Measurements from ENCODE around the gene ELF5. TPM values are rescaled to one million over a fixed set of nuclear protein-coding genes. Genes with fewer than 3 reads are reported as not detected.

Gene ELF5
- total RNA-seq, 1 donor from 2014 or later, result not detected

DNA sequence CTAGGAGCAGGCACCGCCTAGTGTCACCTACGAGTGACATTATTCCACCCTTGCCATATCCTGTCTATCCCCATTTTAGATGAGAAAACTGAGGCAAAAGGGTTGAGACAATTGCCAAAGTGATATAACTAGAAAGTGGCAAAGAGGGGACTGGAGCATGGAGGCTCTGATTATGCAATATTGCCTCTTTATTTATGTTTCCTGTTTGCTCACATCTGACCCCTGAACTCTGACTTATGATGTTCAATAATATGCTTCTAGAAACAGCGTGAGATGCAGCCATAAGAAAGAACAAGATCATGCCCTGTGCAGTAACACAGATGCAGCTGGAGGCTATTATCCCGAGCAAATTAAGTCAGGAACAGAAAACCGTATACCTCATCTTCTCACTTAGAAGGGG is 7.7 kb downstream of the ELF5 start:
- Histone ChIP-seq H3K4me1 (peaks cover 9% of the 10 kb centered on the region), H3K27ac (no peak overlapping the region), H3K9me3 (no peaks in the 10 kb centered on the region), H3K36me3 (no peaks in the 10 kb centered on the region), H3K27me3 (no peaks in the 10 kb centered on the region), H3K4me3 (no peak overlapping the region)
- intact Hi-C loops (cut with DNase I), result no loop called here
- TF ChIP-seq, protein P1, sequence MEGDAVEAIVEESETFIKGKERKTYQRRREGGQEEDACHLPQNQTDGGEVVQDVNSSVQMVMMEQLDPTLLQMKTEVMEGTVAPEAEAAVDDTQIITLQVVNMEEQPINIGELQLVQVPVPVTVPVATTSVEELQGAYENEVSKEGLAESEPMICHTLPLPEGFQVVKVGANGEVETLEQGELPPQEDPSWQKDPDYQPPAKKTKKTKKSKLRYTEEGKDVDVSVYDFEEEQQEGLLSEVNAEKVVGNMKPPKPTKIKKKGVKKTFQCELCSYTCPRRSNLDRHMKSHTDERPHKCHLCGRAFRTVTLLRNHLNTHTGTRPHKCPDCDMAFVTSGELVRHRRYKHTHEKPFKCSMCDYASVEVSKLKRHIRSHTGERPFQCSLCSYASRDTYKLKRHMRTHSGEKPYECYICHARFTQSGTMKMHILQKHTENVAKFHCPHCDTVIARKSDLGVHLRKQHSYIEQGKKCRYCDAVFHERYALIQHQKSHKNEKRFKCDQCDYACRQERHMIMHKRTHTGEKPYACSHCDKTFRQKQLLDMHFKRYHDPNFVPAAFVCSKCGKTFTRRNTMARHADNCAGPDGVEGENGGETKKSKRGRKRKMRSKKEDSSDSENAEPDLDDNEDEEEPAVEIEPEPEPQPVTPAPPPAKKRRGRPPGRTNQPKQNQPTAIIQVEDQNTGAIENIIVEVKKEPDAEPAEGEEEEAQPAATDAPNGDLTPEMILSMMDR (IDR thresholded peaks at IDR 0.05), result no peak
- TF ChIP-seq POLR2AphosphoS5 (IDR thresholded peaks at IDR 0.05; ENCODE audit: insufficient read depth in 1 of 2, low read depth in 1 of 2) (no peak), POLR2A (IDR thresholded peaks at IDR 0.05) (no peak)
- DNase-seq (ENCODE audit: extremely low spot score in 2 of 2), result no peak

DNA sequence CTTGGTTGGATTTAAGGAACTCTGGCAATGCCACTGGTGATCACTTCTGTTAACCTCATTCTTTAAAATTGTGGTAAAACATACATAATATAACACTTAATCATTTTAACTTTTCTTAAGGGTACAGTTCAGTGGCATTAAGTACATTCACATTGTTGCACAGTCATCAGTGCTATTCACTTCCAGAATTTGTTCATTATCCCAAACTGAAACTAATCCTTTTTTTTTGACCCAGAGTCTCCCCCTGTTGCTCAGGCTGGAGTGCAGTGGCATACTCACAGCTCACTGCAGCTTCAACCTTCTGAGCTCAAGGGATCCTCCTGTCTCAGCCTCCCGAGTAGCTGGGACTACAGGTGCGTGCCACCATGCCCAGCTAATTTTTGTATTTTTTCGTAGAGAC is 10.6 kb downstream of the ELF5 start:
- no peaks in the 10 kb centered on the region for H3K27me3 ChIP-seq
- intact Hi-C loops (cut with DNase I), result no loop called here
- DNase-seq (ENCODE audit: extremely low spot score in 2 of 2), result no peak
- no peaks in the 10 kb centered on the region for H3K9me3 ChIP-seq
- TF ChIP-seq, protein P1 (IDR thresholded peaks at IDR 0.05), result no peak
- no peak for TF ChIP-seq POLR2AphosphoS5 (IDR thresholded peaks at IDR 0.05; ENCODE audit: insufficient read depth in 1 of 2, low read depth in 1 of 2)
- TF ChIP-seq POLR2A (IDR thresholded peaks at IDR 0.05), result no peak
- no peak overlapping the region for H3K4me3 ChIP-seq
- peaks cover 9% of the 10 kb centered on the region for H3K4me1 ChIP-seq
- H3K27ac ChIP-seq, result no peak overlapping the region
- no peaks in the 10 kb centered on the region for H3K36me3 ChIP-seq

DNA sequence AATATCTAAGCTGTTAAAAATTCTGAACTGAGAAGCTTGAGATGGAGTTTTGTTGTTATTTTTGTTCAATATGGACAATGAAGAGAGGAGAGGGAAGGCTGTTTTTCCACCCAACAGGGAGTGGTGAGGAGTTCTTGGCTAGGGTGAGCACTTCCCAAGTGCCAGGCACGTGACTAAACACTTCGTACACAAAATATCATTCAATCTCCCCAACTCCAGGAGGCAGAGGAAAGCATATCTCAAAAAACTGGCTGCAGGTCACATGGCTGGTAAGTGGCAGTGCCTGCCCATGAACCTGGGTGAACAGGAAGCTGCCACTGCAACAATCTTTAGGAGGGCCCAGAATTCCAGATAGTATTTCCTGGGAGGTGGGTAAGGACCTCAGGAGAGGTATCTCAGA is 11.6 kb downstream of the ELF5 start:
- H3K4me3 ChIP-seq, result no peak overlapping the region
- intact Hi-C loops (cut with DNase I), result no loop called here
- no peaks in the 10 kb centered on the region for H3K36me3 ChIP-seq
- TF ChIP-seq POLR2A (IDR thresholded peaks at IDR 0.05), result no peak
- TF ChIP-seq, protein P1 (IDR thresholded peaks at IDR 0.05), result no peak
- no peak for TF ChIP-seq POLR2AphosphoS5 (IDR thresholded peaks at IDR 0.05; ENCODE audit: insufficient read depth in 1 of 2, low read depth in 1 of 2)
- DNase-seq (ENCODE audit: extremely low spot score in 2 of 2), result no peak
- H3K27ac ChIP-seq, result no peak overlapping the region
- H3K27me3 ChIP-seq, result no peaks in the 10 kb centered on the region
- H3K4me1 ChIP-seq, result peaks cover 9% of the 10 kb centered on the region
- no peaks in the 10 kb centered on the region for H3K9me3 ChIP-seq

DNA sequence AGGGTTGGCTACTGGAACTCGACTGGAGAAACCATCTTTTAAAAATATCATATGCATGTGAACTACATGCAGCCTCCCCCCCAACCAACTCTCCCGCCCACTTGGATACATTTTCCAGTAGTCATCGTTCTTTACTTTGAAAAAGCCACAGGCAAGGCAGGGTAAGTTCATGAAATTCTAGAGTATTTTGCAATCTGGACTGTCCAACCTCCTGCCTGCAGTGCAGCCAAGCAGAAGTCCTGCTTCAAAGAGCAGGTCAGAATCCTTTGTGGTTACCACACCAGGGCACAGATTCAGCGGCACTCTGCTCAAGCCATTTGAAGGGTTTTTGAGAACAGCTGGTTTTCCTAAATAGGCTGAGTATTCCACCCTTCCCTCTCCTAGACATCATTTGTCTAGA is 12.1 kb downstream of the ELF5 start:
- DNase-seq (ENCODE audit: extremely low spot score in 2 of 2), result no peak
- peaks cover 9% of the 10 kb centered on the region for H3K4me1 ChIP-seq
- H3K9me3 ChIP-seq, result no peaks in the 10 kb centered on the region
- H3K4me3 ChIP-seq, result no peak overlapping the region
- TF ChIP-seq POLR2A (IDR thresholded peaks at IDR 0.05) (no peak), POLR2AphosphoS5 (IDR thresholded peaks at IDR 0.05; ENCODE audit: insufficient read depth in 1 of 2, low read depth in 1 of 2) (no peak)
- TF ChIP-seq, protein P1 (IDR thresholded peaks at IDR 0.05), result no peak
- H3K27ac ChIP-seq, result no peak overlapping the region
- no peaks in the 10 kb centered on the region for H3K36me3 ChIP-seq
- no peaks in the 10 kb centered on the region for H3K27me3 ChIP-seq
- intact Hi-C loops (cut with DNase I), result no loop called here

DNA sequence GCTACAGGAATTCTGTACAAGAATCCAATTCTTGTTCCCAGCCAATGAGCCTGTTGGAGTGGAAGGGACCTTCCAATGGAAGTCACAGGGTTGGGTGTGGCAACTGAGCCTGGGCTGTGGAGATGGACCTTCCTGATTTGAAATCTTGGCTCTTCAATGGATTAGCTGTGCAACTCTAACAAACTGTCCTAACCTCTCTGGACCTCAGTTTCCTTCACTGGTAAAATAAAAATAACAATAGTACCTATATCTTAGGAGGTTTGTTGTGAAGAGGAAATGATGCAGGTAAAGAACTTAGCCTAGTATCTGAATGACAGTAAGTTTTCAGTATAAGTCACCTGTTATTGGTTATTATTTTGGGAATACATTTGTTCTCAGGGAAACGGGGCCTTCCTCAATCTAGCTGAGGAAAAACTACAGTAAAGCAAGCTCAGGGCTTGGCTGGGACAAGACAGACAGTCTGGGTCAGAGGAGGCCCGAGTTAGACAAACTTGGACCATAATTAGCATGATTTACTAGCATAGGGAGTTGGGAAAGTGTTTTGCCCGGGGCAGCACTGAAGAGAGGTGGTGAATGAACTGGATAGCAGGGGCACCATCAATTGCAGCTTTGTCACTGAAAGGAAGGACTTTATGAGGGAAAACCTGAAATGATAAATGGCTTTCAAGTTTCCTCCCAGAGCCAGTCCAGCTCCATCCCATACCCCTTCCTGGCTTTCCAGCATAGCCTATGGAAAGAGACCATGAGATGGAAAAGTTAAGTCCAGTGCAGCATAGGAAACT is 13.7 kb downstream of the ELF5 start:
- Histone ChIP-seq H3K4me1 (peaks cover 9% of the 10 kb centered on the region), H3K9me3 (no peaks in the 10 kb centered on the region), H3K27ac (no peak overlapping the region), H3K36me3 (no peaks in the 10 kb centered on the region), H3K4me3 (no peak overlapping the region), H3K27me3 (no peaks in the 10 kb centered on the region)
- no peak for DNase-seq (ENCODE audit: extremely low spot score in 2 of 2)
- intact Hi-C loops (cut with DNase I), result no loop called here
- TF ChIP-seq, protein P1 (IDR thresholded peaks at IDR 0.05), result no peak
- TF ChIP-seq POLR2AphosphoS5 (IDR thresholded peaks at IDR 0.05; ENCODE audit: insufficient read depth in 1 of 2, low read depth in 1 of 2) (no peak), POLR2A (IDR thresholded peaks at IDR 0.05) (no peak)
